GM12801 (cell line): ENCODE data around the gene SPDYE17.
"Not testable (repeated sequence)": the region's sequence is repeated elsewhere in the genome, so short reads cannot be mapped to it uniquely, and the experiment has no call there.

ENCODE experiments used
- TF ChIP-seq, protein P1 (sequence below): IDR thresholded peaks from one replicate; pipeline ENCODE4 v1.5.1; 2011; ENCODE audit warnings: control low read depth; ENCODE audit not compliant: insufficient read length; ENCODE audit errors: extremely low read depth

SPDYE17 gene, protein sequence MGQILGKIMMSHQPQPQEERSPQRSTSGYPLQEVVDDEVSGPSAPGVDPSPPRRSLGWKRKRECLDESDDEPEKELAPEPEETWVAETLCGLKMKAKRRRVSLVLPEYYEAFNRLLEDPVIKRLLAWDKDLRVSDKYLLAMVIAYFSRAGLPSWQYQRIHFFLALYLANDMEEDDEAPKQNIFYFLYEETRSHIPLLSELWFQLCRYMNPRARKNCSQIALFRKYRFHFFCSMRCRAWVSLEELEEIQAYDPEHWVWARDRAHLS

GRCh38 chr7:77032261-77032660, at the start of gene SPDYE17:
TSS of gene SPDYE17 (minus strand) at chr7:77032361. CDS start at chr7:77030570, 1,791 bp downstream.
- TF ChIP-seq, protein P1, sequence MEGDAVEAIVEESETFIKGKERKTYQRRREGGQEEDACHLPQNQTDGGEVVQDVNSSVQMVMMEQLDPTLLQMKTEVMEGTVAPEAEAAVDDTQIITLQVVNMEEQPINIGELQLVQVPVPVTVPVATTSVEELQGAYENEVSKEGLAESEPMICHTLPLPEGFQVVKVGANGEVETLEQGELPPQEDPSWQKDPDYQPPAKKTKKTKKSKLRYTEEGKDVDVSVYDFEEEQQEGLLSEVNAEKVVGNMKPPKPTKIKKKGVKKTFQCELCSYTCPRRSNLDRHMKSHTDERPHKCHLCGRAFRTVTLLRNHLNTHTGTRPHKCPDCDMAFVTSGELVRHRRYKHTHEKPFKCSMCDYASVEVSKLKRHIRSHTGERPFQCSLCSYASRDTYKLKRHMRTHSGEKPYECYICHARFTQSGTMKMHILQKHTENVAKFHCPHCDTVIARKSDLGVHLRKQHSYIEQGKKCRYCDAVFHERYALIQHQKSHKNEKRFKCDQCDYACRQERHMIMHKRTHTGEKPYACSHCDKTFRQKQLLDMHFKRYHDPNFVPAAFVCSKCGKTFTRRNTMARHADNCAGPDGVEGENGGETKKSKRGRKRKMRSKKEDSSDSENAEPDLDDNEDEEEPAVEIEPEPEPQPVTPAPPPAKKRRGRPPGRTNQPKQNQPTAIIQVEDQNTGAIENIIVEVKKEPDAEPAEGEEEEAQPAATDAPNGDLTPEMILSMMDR: not testable (repeated sequence)

DNA sequence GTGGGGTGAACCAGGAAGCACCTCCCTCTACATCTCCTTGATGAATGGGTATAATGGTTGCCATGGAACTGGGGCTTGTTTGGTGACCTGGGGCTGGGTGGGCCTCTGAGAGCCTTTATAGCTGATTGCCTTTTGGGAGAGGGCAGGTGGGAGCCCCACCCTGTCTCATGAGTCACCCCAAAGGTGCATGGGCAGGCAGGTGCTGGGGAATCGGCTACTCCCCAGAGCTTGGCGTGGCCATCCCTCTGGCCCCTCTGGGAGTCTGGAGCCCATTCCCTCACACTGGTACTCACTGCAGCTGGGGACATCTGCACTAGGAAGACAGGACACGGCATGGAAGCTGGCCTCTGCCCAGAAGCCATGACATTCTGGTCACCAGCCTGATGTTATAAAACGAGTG, 30.4 kb upstream of the SPDYE17 start, which contains the start of gene SPDYE18:
SPDYE18 (minus strand) TSS at position 2 of the 400 bp plus-strand sequence. CDS start 2,046 bp downstream, outside the sequence.
- TF ChIP-seq, protein P1: not testable (repeated sequence)

DNA sequence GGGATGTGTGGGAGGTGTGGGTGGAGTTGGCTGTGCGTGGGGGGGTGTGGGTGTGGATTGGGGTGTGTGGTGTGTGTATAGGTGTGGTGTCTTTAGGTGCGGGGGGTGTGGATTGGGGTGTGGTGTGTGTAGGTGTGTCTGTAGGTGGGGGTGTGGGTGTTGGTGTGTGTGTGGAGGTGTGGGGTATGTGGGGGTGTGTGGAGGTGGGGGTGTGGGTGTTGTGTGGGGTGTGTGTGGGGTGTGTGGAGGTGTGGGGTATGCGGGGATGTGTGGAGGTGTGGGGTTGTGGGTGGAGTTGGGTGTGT, 33.9 kb downstream of the SPDYE17 start:
- TF ChIP-seq, protein P1: no peak

GRCh38 chr7:76997381-76998284, 34.5 kb downstream of the SPDYE17 start:
- TF ChIP-seq, protein P1: no peak
